ENCODE measurements around the gene MAIP1. TPM values are rescaled to one million over a fixed set of nuclear protein-coding genes. Genes with fewer than 3 reads are reported as not detected.

The MAIP1 gene
- total and polyA plus RNA-seq, 9 of the 15 experiments (the other 6 are each of a cell fraction or from before 2014, with no cell fraction given): 3.6 to 30.0 (median 24.5) TPM

DNA sequence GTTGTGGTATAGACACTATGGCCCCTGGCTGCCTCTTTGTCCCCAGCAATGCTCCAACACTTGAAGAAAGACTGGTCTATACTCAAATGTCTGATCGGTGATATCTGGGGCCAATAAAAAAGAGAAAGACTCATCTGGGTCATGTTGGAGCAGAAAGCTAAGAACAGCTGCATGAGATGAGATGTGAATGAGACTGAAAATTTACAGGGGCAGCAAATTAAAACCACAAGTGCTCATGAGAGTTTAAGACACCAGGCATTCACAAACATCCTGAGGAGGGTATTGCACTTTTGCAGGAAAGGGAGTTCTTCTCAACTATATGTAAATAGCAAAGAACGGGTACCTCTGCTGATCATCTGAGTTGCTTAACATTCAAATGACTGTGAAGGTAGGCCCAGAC, 36.3 kb downstream of the MAIP1 start:
- Histone ChIP-seq H3K27me3 (ENCODE audit: control insufficient read depth in 2 of 2, insufficient read depth in 2 of 2, low read length in 2 of 2) (no peaks in the 10 kb centered on the region), H4K20me1 (replicated peaks; ENCODE audit: control insufficient read depth, insufficient read depth, low read length) (no peaks in the 10 kb centered on the region; the same call in 1 of the 2 replicates), H3K9me1 (ENCODE audit: control insufficient read depth, insufficient read depth, low read length) (no peaks in the 10 kb centered on the region), H3K4me3 (no peak overlapping the region), H3K9ac (ENCODE audit: insufficient read depth in 1 of 2, low read depth in 2 of 2, low read length in 2 of 2) (no peak overlapping the region), H3K27ac (ENCODE audit: extremely low read depth, low read depth, low read length) (no peak overlapping the region), H3K79me2 (ENCODE audit: control insufficient read depth, insufficient read depth, low read length) (no peaks in the 10 kb centered on the region), H3K36me3 (ENCODE audit: control insufficient read depth, insufficient read depth, low read length) (no peaks in the 10 kb centered on the region), H3K4me1 (replicated peaks in 1 of 2; ENCODE audit: control insufficient read depth in 2 of 2, insufficient read depth in 2 of 2, low read length in 2 of 2) (peaks cover 0 to 11% of the 10 kb centered on the region in 2 experiments; a peak in 2 of 5 replicates), H3K4me2 (ENCODE audit: insufficient read depth, low read length) (no peak overlapping the region), H3K9me3 (replicated peaks; ENCODE audit: control insufficient read depth, insufficient read depth, low read depth, low read length) (no peaks in the 10 kb centered on the region), H2AFZ (ENCODE audit: low read depth, low read length) (no peak overlapping the region)
- ATAC-seq (no peak), FAIRE-seq (no peak), DNase-seq (ENCODE audit: extremely low read depth in 1 of 4, low spot score in 3 of 4) (no peak)
- in situ Hi-C loops (cut with MboI): no loop called here
- ChIA-PET POLR2A (no interaction called here), CTCF (ENCODE audit: low intra/inter-chr PET ratio) (no interaction called here)
- WGBS (ENCODE audit: insufficient coverage, low coverage, missing lambda C conversion rate): 40% methylated on average over 2 of the region's 2 CpGs
- intact Hi-C loops (cut with micrococcal nuclease): no loop called here
- BruUV-seq (replicated peaks): no TSS peak
- TF ChIP-seq TAF7 (tag; IDR thresholded peaks at IDR 0.05) (no peak), PHB (CRISPR knock-in tag; IDR thresholded peaks at IDR 0.05) (no peak), ELF1 (tag; IDR thresholded peaks at IDR 0.05) (no peak), CBX8 (IDR thresholded peaks at IDR 0.05; ENCODE audit: borderline replicate concordance, extremely low read depth, low read depth, low read length, poor library complexity, severe bottlenecking) (no peak), RBM25 (IDR thresholded peaks at IDR 0.05; ENCODE audit: low read depth, low read length, severe bottlenecking) (no peak), SMARCC2 (IDR thresholded peaks at IDR 0.05; ENCODE audit: low read depth) (no peak), ZNF311 (CRISPR knock-in tag; IDR thresholded peaks at IDR 0.05) (no peak), HOXB6 (CRISPR knock-in tag; IDR thresholded peaks at IDR 0.05; ENCODE audit: borderline replicate concordance) (no peak), CREM (IDR thresholded peaks at IDR 0.05; ENCODE audit: low read depth) (no peak)
- TF ChIP-seq, protein P1, sequence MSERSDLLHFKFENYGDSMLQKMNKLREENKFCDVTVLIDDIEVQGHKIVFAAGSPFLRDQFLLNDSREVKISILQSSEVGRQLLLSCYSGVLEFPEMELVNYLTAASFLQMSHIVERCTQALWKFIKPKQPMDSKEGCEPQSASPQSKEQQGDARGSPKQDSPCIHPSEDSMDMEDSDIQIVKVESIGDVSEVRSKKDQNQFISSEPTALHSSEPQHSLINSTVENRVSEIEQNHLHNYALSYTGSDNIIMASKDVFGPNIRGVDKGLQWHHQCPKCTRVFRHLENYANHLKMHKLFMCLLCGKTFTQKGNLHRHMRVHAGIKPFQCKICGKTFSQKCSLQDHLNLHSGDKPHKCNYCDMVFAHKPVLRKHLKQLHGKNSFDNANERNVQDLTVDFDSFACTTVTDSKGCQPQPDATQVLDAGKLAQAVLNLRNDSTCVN (CRISPR knock-in tag; IDR thresholded peaks at IDR 0.05): no peak
- TF ChIP-seq, protein P2, sequence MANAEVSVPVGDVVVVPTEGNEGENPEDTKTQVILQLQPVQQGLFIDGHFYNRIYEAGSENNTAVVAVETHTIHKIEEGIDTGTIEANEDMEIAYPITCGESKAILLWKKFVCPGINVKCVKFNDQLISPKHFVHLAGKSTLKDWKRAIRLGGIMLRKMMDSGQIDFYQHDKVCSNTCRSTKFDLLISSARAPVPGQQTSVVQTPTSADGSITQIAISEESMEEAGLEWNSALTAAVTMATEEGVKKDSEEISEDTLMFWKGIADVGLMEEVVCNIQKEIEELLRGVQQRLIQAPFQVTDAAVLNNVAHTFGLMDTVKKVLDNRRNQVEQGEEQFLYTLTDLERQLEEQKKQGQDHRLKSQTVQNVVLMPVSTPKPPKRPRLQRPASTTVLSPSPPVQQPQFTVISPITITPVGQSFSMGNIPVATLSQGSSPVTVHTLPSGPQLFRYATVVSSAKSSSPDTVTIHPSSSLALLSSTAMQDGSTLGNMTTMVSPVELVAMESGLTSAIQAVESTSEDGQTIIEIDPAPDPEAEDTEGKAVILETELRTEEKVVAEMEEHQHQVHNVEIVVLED (CRISPR knock-in tag; IDR thresholded peaks at IDR 0.05): no peak
- TF ChIP-seq, protein P3, sequence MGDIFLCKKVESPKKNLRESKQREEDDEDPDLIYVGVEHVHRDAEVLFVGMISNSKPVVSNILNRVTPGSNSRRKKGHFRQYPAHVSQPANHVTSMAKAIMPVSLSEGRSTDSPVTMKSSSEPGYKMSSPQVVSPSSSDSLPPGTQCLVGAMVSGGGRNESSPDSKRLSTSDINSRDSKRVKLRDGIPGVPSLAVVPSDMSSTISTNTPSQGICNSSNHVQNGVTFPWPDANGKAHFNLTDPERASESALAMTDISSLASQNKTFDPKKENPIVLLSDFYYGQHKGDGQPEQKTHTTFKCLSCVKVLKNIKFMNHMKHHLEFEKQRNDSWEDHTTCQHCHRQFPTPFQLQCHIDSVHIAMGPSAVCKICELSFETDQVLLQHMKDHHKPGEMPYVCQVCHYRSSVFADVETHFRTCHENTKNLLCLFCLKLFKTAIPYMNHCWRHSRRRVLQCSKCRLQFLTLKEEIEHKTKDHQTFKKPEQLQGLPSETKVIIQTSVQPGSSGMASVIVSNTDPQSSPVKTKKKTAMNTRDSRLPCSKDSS (IDR thresholded peaks at IDR 0.05; ENCODE audit: low read depth, partially characterized antibody): no peak
- TF ChIP-seq, protein P4, sequence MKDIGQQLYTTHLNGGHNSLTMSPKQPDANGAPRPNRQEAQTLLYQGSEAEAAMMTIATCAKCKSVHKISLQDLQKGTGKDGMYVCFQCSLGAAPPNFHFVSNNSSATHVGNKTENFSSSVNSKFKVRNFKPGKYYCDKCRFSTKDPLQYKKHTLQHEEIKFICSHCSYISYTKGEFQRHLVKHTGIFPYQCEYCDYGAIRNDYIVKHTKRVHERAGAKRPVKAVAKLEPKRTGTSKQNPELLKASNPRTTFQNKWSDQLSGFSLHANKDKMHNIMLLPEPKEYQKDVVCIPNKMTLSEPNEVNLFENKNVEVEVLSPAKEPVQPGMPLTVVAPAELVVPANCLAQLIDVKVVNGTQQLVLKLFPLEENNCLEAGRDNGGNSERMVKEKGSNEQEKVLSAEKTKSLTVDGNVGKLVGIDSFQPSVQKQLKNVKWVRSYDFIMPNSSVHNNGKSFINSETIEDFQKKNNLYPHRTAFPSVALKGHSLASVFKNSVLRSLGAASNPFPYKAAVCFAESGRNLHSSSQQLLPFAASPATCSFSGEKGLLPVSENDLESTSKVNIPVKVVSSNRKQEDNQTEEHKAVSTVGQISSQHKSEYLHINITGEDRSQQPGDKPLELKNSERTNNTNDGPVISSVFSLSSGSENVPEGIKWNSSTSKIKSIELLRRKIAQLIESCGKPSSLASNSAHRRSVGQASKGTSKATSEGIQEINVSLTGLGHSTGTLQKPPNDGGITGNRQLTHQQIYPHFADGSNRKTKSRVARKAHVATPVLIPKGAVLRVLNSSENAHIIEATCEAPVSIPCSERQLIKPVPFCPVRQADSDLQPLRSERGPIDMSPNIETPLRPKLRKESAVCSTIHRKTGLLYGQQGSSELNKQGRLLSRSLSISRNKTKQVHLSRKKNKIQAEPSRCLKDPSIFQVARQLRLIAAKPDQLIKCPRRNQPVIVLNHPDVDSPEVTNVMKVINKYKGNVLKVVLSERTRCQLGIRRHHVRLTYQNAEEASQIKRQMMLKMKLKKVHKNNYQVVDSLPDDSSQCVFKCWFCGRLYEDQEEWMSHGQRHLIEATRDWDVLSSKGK (CRISPR knock-in tag; IDR thresholded peaks at IDR 0.05): no peak

Data from K562 (cell line).